Thyroid gland (tissue), 4 donors: ENCODE data around the gene PARP8. TPM values are rescaled to one million over a fixed set of nuclear protein-coding genes. Genes with fewer than 3 reads are reported as not detected.

ENCODE experiments used
- DNase-seq, 2 donors: peaks; one replicate each; pipeline ENCODE4 v3.0.0-alpha.2; 2019
- H3K27ac ChIP-seq, 3 donors: fragments of 200-600 bp; sonication (generic); 1 replicate in 2 of 3; 2 replicates in 1 of 3; pipeline ENCODE4 v1.5.1; 2016 to 2019; ENCODE audit warnings: mild to moderate bottlenecking in 1 of 3, moderate library complexity in 1 of 3
- H3K27me3 ChIP-seq: fragments of 200-600 bp; sonication (generic); one replicate; pipeline ENCODE4 v1.5.1; 2019
- H3K36me3 ChIP-seq, 2 donors: fragments of 200-600 bp; sonication (generic); one replicate each; pipeline ENCODE4 v1.5.1; 2016 to 2019
- H3K4me1 ChIP-seq, 2 donors: fragments of 200-600 bp; sonication (generic); one replicate each; pipeline ENCODE4 v1.5.1; 2017 to 2019
- H3K4me3 ChIP-seq, 3 donors: fragments of 200-600 bp; sonication (generic); replicated peaks in 1 of 3; 1 replicate in 2 of 3; 2 replicates in 1 of 3; pipeline ENCODE4 v1.5.1; 2016; ENCODE audit warnings: mild to moderate bottlenecking in 1 of 3
- H3K9me3 ChIP-seq: fragments of 200-600 bp; sonication (generic); one replicate; pipeline ENCODE4 v1.5.1; 2017
- CTCF ChIP-seq, 6 experiments: fragments of 200-600 bp in 3 of 6; fragments of 450-650 bp in 3 of 6; sonication (generic) in 3 of 6; IDR thresholded peaks; one replicate each; pipeline ENCODE4 v1.5.1; 2016 to 2019; ENCODE audit warnings: antibody characterized with exemption in 6 of 6, mild to moderate bottlenecking in 2 of 6, inconsistent platforms in 1 of 6, moderate library complexity in 1 of 6
- POLR2A ChIP-seq, 2 donors: fragments of 450-650 bp; IDR thresholded peaks; one replicate each; pipeline ENCODE4 v1.6.1; 2017; ENCODE audit warnings: antibody characterized with exemption in 2 of 2, mild to moderate bottlenecking in 2 of 2, moderate library complexity in 1 of 2
- WGBS, 2 donors: methylation state at CpG; one replicate each; pipeline ENCODE4 v1.1.5; 2017; 5-methylcytosine and 5-hydroxymethylcytosine counted together
- intact Hi-C: fragments of 100-400 bp; cut with DNase I; formaldehyde crosslinking; loops from one replicate; pipeline ENCODE4 v1.15.1; 2023
- total RNA-seq, 4 donors: library from RNA; depleted of rRNA; stranded (reverse); fragments of >200 nt; gene quantifications; one replicate each; pipeline ENCODE4 v1.2.3, GENCODE V29; 2016

PARP8 gene
- total RNA-seq, 4 donors from 2014 or later = 71.2 to 151 (median 107) TPM

GRCh38 chr5:50730336-50730735, 63.9 kb downstream of the PARP8 start:
- Histone ChIP-seq H3K36me3 (no peaks in the 10 kb centered on the region), H3K4me3 (no peak overlapping the region), H3K4me1 (peaks cover 8 to 15% of the 10 kb centered on the region in 2 donors), H3K9me3 (no peaks in the 10 kb centered on the region), H3K27me3 (no peaks in the 10 kb centered on the region), H3K27ac (peak overlapping the region in 1 of 3 donors; percentile 2)
- 81 to 86% methylated on average over 5 of the region's 5 CpGs for WGBS, 2 donors
- TF ChIP-seq POLR2A (IDR thresholded peaks at IDR 0.05) = no peak
- TF ChIP-seq CTCF (IDR thresholded peaks at IDR 0.05) = no peak
- DNase-seq = no peak
- intact Hi-C loops = no loop called here

- DNase-seq = no peak
- H3K9me3 ChIP-seq = no peaks in the 10 kb centered on the region
- H3K4me3 ChIP-seq = no peak overlapping the region
- no peaks in the 10 kb centered on the region for H3K36me3 ChIP-seq
- H3K27me3 ChIP-seq = no peaks in the 10 kb centered on the region
- WGBS, 2 donors = 41 to 57% methylated on average over 4 of the region's 4 CpGs
- intact Hi-C loops = no loop called here
- TF ChIP-seq CTCF (IDR thresholded peaks at IDR 0.05) = no peak
- no peak for TF ChIP-seq POLR2A (IDR thresholded peaks at IDR 0.05)
- peaks cover 8 to 15% of the 10 kb centered on the region in 2 donors for H3K4me1 ChIP-seq
- H3K27ac ChIP-seq = peak overlapping the region in 1 of 3 donors; percentile 2
Measured at GRCh38 chr5:50730841-50731240, 64.4 kb downstream of the PARP8 start.

- Histone ChIP-seq H3K27ac (no peak overlapping the region), H3K9me3 (no peaks in the 10 kb centered on the region), H3K4me3 (no peak overlapping the region), H3K36me3 (no peaks in the 10 kb centered on the region), H3K27me3 (no peaks in the 10 kb centered on the region), H3K4me1 (peaks cover 0 to 7% of the 10 kb centered on the region in 2 donors)
- no peak for DNase-seq
- TF ChIP-seq CTCF (IDR thresholded peaks at IDR 0.05) (no peak), POLR2A (IDR thresholded peaks at IDR 0.05) (no peak)
- intact Hi-C loops = no loop called here
- WGBS, 2 donors = 91 to 94% methylated on average over 3 of the region's 3 CpGs
Measured at GRCh38 chr5:50733741-50734140, 67.3 kb downstream of the PARP8 start.

- Histone ChIP-seq H3K9me3 (no peaks in the 10 kb centered on the region), H3K4me1 (peaks cover under 1 to 10% of the 10 kb centered on the region in 2 donors), H3K4me3 (no peak overlapping the region), H3K27ac (no peak overlapping the region), H3K36me3 (no peaks in the 10 kb centered on the region), H3K27me3 (no peaks in the 10 kb centered on the region)
- TF ChIP-seq POLR2A (IDR thresholded peaks at IDR 0.05) (no peak), CTCF (IDR thresholded peaks at IDR 0.05) (no peak)
- 88 to 94% methylated on average over 1 of the region's 1 CpG for WGBS, 2 donors
- intact Hi-C loops = no loop called here
- DNase-seq = no peak
Measured at GRCh38 chr5:50738864-50739263, 72.4 kb downstream of the PARP8 start.

GRCh38 chr5:50740832-50741231, 74.4 kb downstream of the PARP8 start:
- no peak overlapping the region for H3K4me3 ChIP-seq
- no peaks in the 10 kb centered on the region for H3K9me3 ChIP-seq
- no peak for DNase-seq
- no peaks in the 10 kb centered on the region for H3K27me3 ChIP-seq
- H3K4me1 ChIP-seq = peaks cover 15 to 24% of the 10 kb centered on the region in 2 donors
- intact Hi-C loops = no loop called here
- H3K36me3 ChIP-seq = no peaks in the 10 kb centered on the region
- no peak for TF ChIP-seq POLR2A (IDR thresholded peaks at IDR 0.05)
- no peak for TF ChIP-seq CTCF (IDR thresholded peaks at IDR 0.05)
- no peak overlapping the region for H3K27ac ChIP-seq
- 97% methylated on average over 4 of the region's 4 CpGs for WGBS, 2 donors
